GM12891 (cell line): ENCODE data around the gene COL4A1.

Experiments
- POLR2A ChIP-seq: IDR thresholded peaks from 2 replicates; pipeline ENCODE4 v1.6.1; 2011; ENCODE audit warnings: low read depth, low read length, control low read depth
- POLR2AphosphoS5 ChIP-seq: IDR thresholded peaks from 2 replicates; pipeline ENCODE4 v1.6.1; 2011; ENCODE audit warnings: low read depth, low read length, control low read depth

GRCh38 chr13:110152351-110152750, 154.6 kb downstream of the COL4A1 start:
- no peak for TF ChIP-seq POLR2A
- TF ChIP-seq POLR2AphosphoS5: no peak
